ENCODE measurements around the gene CIAPIN1. TPM values are rescaled to one million over a fixed set of nuclear protein-coding genes. Genes with fewer than 3 reads are reported as not detected.

CIAPIN1 gene
- total RNA-seq, 1 donor from 2014 or later: 37.0 TPM

DNA sequence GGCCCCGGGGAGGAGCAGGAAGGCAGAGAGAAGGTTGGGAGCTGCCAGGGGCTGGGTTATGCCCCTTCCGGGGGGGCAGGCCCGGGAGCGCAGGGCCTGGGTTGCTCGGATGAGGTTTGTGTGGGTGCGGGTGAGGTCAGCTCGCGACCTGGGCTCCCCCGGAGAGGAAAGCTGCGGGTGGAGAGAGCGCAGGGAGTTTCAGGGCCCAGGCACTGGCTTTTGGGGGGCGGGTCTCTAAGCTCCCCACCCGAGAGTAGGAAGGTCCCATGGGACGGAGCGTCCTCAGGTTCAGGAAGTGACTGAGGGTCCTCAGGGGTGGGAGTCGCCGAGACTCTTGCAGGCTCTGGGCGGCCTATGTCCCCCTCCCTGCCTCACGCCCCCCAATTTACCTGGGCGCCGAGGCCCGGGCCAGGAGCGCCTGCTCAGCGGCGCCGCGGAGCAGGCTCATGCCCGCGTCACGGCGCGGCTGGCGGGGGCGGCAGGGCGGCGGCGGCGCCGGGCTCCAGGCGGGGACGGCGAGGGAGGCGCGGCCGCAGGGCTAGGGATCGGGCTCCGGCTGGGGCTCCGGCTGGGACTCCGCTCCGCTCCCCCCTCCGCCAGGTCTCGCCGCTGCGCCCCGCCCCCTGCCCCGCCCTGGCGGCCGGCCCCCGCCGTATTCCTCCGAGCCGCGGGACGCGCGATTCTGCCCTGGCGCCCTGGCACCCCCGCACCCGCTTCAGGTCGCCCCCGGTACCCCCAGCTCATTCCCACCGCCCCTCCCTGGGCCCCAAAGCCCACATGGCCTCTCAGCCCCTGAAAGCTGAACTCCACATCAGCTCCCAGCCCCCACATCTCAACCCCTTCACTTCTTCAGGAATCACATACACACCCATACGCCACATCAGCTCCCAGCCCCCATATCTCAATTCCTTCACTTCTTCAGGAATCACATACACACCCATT is 39.0 kb upstream of the CIAPIN1 start, which contains the start of gene DOK4:
TSS of gene DOK4 (minus strand) at position 578 of the 942 bp plus-strand sequence. CDS start 6,986 bp downstream, outside the sequence.
- Histone ChIP-seq H3K27me3 (ENCODE audit: low read depth) (no peaks in the 10 kb centered on the region), H3K36me3 (no peaks in the 10 kb centered on the region), H3K9me3 (no peaks in the 10 kb centered on the region), H3K27ac (peak within 1 kb of the TSS; percentile 78), H3K4me3 (peak within 1 kb of the TSS; percentile 86), H3K4me1 (peaks cover 29% of the 10 kb centered on the region)
- no peak for TF ChIP-seq CTCF (IDR thresholded peaks at IDR 0.05)
- peak; percentile 88 for DNase-seq
- ATAC-seq: peak; percentile 95
- intact Hi-C loops (cut with DNase I): no loop called here

- no peaks in the 10 kb centered on the region for H3K27me3 ChIP-seq (ENCODE audit: low read depth)
- H3K36me3 ChIP-seq: no peaks in the 10 kb centered on the region
- ATAC-seq (peak; percentile 49 to 64), DNase-seq (no peak)
- no peak for TF ChIP-seq CTCF (IDR thresholded peaks at IDR 0.05)
- peak overlapping the region; percentile 86 for H3K4me3 ChIP-seq
- intact Hi-C loops (cut with DNase I): no loop called here
- peak overlapping the region; percentile 78 for H3K27ac ChIP-seq
- peaks cover 35% of the 10 kb centered on the region for H3K4me1 ChIP-seq
- no peaks in the 10 kb centered on the region for H3K9me3 ChIP-seq
These were observed 38.1 kb upstream of the CIAPIN1 start for GRCh38 chr16:57485091-57485915.

GRCh38 chr16:57484515-57485005 is 37.4 kb upstream of the CIAPIN1 start:
- intact Hi-C loops (cut with DNase I): no loop called here
- ATAC-seq: no peak
- no peaks in the 10 kb centered on the region for H3K36me3 ChIP-seq
- TF ChIP-seq CTCF (IDR thresholded peaks at IDR 0.05): no peak
- H3K9me3 ChIP-seq: no peaks in the 10 kb centered on the region
- no peak overlapping the region for H3K27ac ChIP-seq
- H3K4me1 ChIP-seq: peaks cover 43% of the 10 kb centered on the region
- no peaks in the 10 kb centered on the region for H3K27me3 ChIP-seq (ENCODE audit: low read depth)
- no peak for DNase-seq
- H3K4me3 ChIP-seq: peak overlapping the region; percentile 86

DNA sequence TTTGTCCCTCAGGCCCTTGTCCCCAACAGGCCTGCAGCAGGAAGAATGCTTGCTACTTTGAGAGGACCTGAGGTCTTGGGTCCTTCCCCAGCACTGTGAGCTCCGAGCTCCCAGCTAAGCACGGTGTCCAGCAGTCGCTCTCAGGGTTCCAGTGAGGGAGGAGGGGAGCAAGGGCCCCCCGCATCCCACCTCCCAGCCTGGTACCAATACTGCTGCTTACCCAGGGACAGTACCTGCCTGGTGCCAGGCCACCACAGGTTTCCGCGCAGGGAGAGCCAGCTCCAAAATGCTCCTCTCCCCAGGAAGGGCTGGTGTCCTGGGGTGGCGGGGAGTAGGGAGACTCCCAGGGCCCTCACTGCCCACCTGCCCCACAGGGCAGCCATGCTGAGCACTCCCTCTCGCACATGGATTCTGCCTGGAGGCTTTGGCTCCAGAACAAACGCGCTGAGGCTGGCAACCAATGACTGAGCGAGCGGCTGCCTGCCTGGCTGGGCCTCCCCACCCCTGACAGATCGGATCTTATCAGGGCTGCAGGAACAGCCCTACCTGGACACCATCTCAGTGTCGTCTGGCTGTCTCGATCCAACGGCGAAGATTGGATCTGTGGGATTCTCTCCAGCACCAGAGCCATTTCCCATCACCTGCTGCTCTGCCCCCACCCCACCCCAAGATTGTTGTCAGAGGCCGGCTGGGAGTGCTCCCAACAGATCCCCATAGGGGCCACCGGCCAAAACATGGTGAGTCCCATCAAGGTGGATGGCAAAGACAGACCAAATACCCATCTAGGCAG is 36.7 kb upstream of the CIAPIN1 start:
- intact Hi-C loops (cut with DNase I): no loop called here
- Histone ChIP-seq H3K27me3 (ENCODE audit: low read depth) (no peaks in the 10 kb centered on the region), H3K9me3 (no peaks in the 10 kb centered on the region), H3K27ac (no peak overlapping the region), H3K4me3 (no peak overlapping the region), H3K4me1 (peaks cover 49% of the 10 kb centered on the region), H3K36me3 (no peaks in the 10 kb centered on the region)
- no peak for DNase-seq
- TF ChIP-seq CTCF (IDR thresholded peaks at IDR 0.05): no peak
- peak in 1 of 2 donors; percentile 12 for ATAC-seq

Data from lower lobe of right lung (tissue), 2 donors.